HEK293 (cell line): ENCODE results near the gene SKI.

Source experiments
- REST ChIP-seq: fragments of 450-650 bp; formaldehyde crosslinking; IDR thresholded peaks from 2 replicates; pipeline ENCODE4 v1.5.1; 2016; ENCODE audit warnings: missing biosample characterization, missing genetic modification characterization
- ZIC2 ChIP-seq: fragments of 450-650 bp; formaldehyde crosslinking; IDR thresholded peaks from 2 replicates; pipeline ENCODE4 v1.5.1; 2016; ENCODE audit warnings: missing biosample characterization, missing genetic modification characterization
- ZNF274 ChIP-seq, 2 experiments: fragments of 200-500 bp in 1 of 2; fragments of 450-650 bp in 1 of 2; sonication (Bioruptor generic) in 1 of 2; formaldehyde crosslinking in 1 of 2; IDR thresholded peaks; 2 replicates each; pipeline versions ENCODE4 v1.5.1 to v1.6.1; 2014 to 2016; ENCODE audit warnings: borderline replicate concordance in 1 of 2, inconsistent platforms in 1 of 2, low read length in 1 of 2, missing biosample characterization in 1 of 2, missing genetic modification characterization in 1 of 2
- ZNF510 ChIP-seq: fragments of 450-650 bp; formaldehyde crosslinking; IDR thresholded peaks from 2 replicates; pipeline ENCODE4 v1.5.1; 2018; ENCODE audit warnings: mild to moderate bottlenecking, missing genetic modification characterization, missing biosample characterization; ENCODE audit not compliant: insufficient replicate concordance

GRCh38 chr1:2276803-2277580 lies 48.9 kb downstream of the SKI start:
- TF ChIP-seq REST (tag by site-specific recombination) (no peak), ZNF510 (tag by site-specific recombination) (no peak), ZIC2 (no peak), ZNF274 (IDR thresholded peaks at IDR 0.05; ENCODE audit: low read length) (no peak), ZNF274 (tag by site-specific recombination; IDR thresholded peaks at IDR 0.05; ENCODE audit: borderline replicate concordance) (no peak)
